Left colon (tissue), 2 donors: ENCODE data around the gene SESN1. TPM values are rescaled to one million over a fixed set of nuclear protein-coding genes. Genes with fewer than 3 reads are reported as not detected.

Experiments used
- ATAC-seq: fragments of 200-7000 bp; cut with Tn5 transposase; one replicate; pipeline ENCODE4 v1.9.1; 2020; ENCODE audit warnings: mild to moderate bottlenecking, moderate library complexity
- DNase-seq, 2 donors: peaks; one replicate each; pipeline ENCODE4 v3.0.0-alpha.2; 2020
- intact Hi-C, 2 donors: fragments of 100-400 bp; cut with DNase I in 1 of 2; cut with micrococcal nuclease in 1 of 2; formaldehyde crosslinking; loops; one replicate each; pipeline versions ENCODE4 v1.11.2 to v1.14.0; 2022; cut with DNase I, micrococcal nuclease
- total RNA-seq, 2 donors: library from RNA; stranded (reverse); fragmentation: NEBNext Ultra II Directional; extraction: Animal tissue kit (Norgen Biotek cat#: 25700); gene quantifications; one replicate each; pipeline ENCODE4 v1.2.1, GENCODE V29; 2021
- donor health status: DM: no; HTN: no; CAD: no.
- donor health status: DM: yes; HTN: yes; CAD: no.

SESN1 gene
- total RNA-seq, 2 donors from 2014 or later: 20.4 to 27.5 TPM

GRCh38 chr6:109073344-109074132 lies 21.1 kb downstream of the SESN1 start:
- ATAC-seq: peak; percentile 63
- intact Hi-C loops: loop anchor here in 1 of 2 donors (5.0 kb wide), 1 partner anchor 531 kb away; no protein-coding TSS in a partner anchor
- DNase-seq: no peak

- ATAC-seq: no peak
- no peak for DNase-seq
- intact Hi-C loops: loop anchor here in 1 of 2 donors (5.0 kb wide), 1 partner anchor 529 kb away; no protein-coding TSS in a partner anchor
Observed at GRCh38 chr6:109071125-109071917, 23.3 kb downstream of the SESN1 start.

DNA sequence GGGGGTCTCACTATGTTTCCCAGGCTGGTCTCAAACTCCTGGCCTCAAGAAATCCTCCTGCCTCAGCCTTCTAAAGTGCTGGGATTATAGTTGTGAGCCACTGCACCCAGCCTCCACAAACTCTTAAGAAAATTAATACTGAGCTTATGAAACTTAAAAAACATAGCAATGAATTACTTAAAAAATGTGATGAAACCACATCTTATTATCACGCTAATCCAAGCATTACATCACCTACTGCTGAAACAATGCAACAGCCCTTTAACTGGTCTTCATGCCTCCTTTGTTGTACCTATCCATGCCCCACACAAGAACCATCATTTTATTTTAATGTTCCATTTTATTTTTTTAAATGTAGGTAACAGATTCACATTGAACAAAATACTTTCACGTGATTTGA lies 24.9 kb downstream of the SESN1 start:
- intact Hi-C loops: loop anchor here in 1 of 2 donors (5.0 kb wide), 1 partner anchor 527 kb away; no protein-coding TSS in a partner anchor
- no peak for DNase-seq
- ATAC-seq: no peak

GRCh38 chr6:109062767-109063352 lies 31.8 kb downstream of the SESN1 start:
- DNase-seq: no peak
- intact Hi-C loops: no loop called here
- ATAC-seq: peak; percentile 46

DNA sequence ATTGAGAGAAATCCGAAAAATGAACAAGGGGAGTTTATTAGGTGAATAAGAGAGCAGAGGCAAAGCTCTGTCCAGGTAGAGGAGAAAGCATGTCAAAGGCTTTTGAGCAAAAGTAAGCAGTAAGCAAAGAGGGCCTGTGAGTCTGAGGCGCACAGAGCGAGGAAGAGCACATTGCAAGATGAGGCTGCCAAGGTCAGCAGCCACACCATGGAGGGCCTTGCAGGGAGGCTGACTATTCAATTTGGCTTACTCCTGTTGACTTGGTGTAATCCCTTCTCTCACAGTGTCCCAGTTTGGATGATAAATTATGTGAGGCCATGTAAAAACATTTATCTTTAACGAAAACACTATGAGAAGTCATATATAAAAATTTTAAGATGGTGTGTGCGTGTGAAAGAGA lies 32.4 kb downstream of the SESN1 start:
- DNase-seq (no peak), ATAC-seq (no peak)
- intact Hi-C loops: no loop called here

DNA sequence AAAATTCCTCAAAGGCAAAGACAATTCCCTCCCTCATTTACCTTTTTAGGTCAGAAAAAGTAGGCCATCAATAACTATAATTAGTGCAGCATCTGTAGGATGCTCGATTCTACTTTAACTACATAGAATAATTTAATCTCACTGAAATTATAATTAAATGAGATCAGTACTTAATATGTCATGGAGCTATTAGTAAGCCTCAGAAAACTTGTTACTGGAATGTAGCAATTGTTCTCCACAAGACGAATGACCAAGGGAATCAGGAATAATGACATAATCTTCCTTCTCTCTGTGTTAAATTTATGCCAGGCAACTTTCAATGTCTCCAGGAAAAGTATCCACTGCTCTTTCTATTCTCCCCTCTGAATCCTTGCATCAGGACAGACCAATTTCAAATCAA lies 34.1 kb downstream of the SESN1 start:
- ATAC-seq (no peak), DNase-seq (no peak)
- intact Hi-C loops: no loop called here

DNA sequence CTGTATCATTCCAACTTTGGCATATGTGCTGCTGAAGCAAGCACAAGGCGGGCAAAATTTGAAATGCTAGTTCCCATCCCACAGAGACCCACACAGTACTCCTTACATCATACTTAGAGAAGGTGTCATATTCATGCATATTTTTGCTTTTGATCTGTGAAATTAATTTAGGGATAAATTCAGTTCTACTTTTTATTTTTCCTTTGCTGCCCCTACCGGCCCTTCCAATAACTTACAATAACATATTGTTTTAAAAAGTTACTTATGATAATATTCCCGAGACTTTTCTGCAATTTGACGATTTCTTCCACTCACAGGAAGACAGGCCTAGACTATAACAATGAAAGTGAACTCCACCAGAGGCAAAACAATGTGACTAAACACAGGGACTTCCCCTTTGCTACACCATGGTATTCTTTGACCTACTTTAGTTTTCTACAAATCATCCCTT lies 35.0 kb downstream of the SESN1 start:
- DNase-seq (no peak), ATAC-seq (peak; percentile 73)
- intact Hi-C loops: no loop called here

GRCh38 chr6:109059153-109059552 lies 35.5 kb downstream of the SESN1 start:
- ATAC-seq (no peak), DNase-seq (no peak)
- intact Hi-C loops: no loop called here

DNA sequence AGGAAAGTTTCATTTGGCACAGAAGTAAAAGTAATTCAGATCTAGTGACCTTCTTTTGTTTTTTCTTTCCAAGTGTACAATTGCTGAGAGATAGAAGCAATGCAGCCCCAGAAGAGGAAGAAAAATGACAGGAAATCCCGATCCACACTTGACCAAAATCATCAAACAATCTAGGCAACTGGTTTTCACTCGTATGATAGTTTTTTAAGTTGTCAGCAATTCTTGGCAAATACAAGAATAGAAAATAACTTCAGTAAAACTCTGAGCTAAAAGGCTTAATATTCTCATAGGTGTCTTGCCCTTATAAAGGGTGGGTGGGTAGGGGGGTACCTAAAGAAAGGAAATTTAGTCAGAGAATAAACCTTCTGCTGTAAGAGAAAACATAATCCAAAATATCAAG lies 36.0 kb downstream of the SESN1 start:
- DNase-seq (no peak), ATAC-seq (no peak)
- intact Hi-C loops: no loop called here

- intact Hi-C loops: no loop called here
- no peak for DNase-seq
- ATAC-seq: no peak
Observed at GRCh38 chr6:109056661-109057060, 38.0 kb downstream of the SESN1 start.

- intact Hi-C loops: no loop called here
- no peak for DNase-seq
- no peak for ATAC-seq
Observed at GRCh38 chr6:109055771-109056235, 38.8 kb downstream of the SESN1 start.

- ATAC-seq: no peak
- no peak for DNase-seq
Observed at GRCh38 chr6:109053336-109053735, 41.3 kb downstream of the SESN1 start.

DNA sequence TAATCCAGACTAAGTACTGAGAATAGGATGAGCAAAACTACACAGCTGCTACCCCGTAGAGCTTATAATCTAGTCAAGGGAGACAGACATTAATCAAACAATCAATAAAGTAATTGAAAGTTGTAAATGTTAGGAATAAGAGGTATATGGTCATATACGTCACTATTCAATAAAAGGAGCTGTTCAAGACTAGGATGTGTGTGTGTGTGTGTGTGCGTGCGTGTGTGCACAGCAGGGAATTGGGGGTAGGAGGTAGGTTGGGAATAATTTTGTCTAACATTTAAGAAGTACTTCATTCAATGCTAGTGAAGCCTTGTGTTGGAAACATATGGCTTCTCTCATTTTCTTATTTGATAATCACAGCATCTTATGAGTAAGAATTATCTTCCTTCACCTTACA lies 41.8 kb downstream of the SESN1 start:
- intact Hi-C loops: no loop called here
- DNase-seq (no peak), ATAC-seq (no peak)

More at GRCh38 chr6:109053336-109053735, 41.3 kb downstream of the SESN1 start:
- intact Hi-C loops: no loop called here

- ATAC-seq: no peak
- no peak for DNase-seq
- intact Hi-C loops: no loop called here
Observed at GRCh38 chr6:109052018-109052651, 42.5 kb downstream of the SESN1 start.

- no peak for DNase-seq
- no peak for ATAC-seq
- intact Hi-C loops: no loop called here
Observed at GRCh38 chr6:109051301-109052017, 43.2 kb downstream of the SESN1 start.

GRCh38 chr6:109050447-109051102 lies 44.1 kb downstream of the SESN1 start:
- intact Hi-C loops: no loop called here
- ATAC-seq (no peak), DNase-seq (no peak)

DNA sequence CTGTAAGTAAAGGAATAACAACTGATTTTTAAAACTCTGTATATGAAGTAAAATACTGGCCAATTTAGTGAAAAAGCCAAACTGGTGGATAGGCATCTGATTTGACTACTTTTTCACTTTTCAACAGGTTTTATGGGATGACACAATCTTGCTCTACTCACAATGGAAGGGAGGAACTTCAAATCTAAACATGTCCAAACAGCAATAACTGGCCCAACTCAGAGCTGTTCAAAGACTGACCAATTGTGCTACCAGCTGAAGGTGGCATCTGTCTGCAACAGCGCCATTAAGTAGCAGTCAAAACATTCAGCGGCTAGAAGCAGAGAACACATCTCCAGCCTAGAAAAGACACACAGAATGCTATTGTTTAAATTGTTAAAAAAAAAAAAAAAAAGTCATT lies 44.6 kb downstream of the SESN1 start:
- no peak for DNase-seq
- intact Hi-C loops: no loop called here
- no peak for ATAC-seq
